22Rv1 (cell line): ENCODE results near the gene TRIM9.
"Not testable (repeated sequence)": the region's sequence is repeated elsewhere in the genome, so short reads cannot be mapped to it uniquely, and the experiment has no call there.

Experiments used
- CTCF ChIP-seq: fragments of 450-650 bp; IDR thresholded peaks from 2 replicates; pipeline ENCODE4 v1.5.1; 2017; ENCODE audit warnings: mild to moderate bottlenecking
- ZFX ChIP-seq: fragments of 450-650 bp; IDR thresholded peaks from 2 replicates; pipeline ENCODE4 v1.6.1; 2017; ENCODE audit warnings: antibody characterized with exemption, borderline replicate concordance

GRCh38 chr14:50994158-50994557 lies 100.7 kb downstream of the TRIM9 start:
- not testable (repeated sequence) for TF ChIP-seq CTCF, ZFX
